ENCODE data around the gene DGAT2L6.

DNA sequence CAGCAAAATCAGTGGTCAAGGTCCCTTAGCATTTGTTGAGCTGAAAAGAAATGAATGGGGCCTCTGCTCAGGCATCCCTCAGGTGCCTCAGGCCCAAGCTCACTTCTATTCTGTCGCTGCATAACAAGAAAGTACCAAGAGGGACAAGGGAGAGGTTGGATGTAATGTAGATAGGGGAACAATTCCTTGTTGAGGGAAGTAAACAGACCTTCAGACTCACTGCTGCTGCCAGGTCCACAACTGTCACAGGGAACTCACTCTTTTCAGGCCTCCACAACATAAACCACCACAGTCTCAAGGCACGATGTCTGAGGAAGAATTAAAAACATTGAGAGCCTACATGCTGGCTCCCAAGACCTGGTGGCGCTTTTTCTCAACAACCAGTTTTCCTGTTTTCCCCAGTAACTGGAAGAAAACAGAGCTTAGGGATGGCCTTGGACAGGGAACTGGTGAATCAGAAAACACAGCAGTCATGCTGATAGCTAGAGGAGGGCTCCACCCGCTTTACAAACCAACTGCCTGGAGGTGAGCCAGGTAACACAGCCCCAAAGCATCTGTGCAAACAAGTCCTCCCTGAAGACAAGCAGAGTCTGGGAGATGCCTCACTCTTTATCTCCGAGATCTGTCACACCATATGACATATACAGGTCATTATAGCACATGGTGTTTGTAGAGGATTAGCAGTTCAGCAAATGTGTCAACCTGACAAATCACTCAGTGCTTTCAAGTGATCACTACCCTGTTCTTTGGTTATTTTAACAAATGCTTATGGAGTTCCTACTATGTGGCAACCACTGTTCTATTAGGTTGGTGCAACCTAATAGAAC is 42.9 kb downstream of the DGAT2L6 start:
- no peak for TF ChIP-seq POLR2A (IDR thresholded peaks at IDR 0.05)
- TF ChIP-seq, protein P1, sequence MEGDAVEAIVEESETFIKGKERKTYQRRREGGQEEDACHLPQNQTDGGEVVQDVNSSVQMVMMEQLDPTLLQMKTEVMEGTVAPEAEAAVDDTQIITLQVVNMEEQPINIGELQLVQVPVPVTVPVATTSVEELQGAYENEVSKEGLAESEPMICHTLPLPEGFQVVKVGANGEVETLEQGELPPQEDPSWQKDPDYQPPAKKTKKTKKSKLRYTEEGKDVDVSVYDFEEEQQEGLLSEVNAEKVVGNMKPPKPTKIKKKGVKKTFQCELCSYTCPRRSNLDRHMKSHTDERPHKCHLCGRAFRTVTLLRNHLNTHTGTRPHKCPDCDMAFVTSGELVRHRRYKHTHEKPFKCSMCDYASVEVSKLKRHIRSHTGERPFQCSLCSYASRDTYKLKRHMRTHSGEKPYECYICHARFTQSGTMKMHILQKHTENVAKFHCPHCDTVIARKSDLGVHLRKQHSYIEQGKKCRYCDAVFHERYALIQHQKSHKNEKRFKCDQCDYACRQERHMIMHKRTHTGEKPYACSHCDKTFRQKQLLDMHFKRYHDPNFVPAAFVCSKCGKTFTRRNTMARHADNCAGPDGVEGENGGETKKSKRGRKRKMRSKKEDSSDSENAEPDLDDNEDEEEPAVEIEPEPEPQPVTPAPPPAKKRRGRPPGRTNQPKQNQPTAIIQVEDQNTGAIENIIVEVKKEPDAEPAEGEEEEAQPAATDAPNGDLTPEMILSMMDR (IDR thresholded peaks at IDR 0.05), result no peak
